ENCODE data around the gene CHST8.

Gene CHST8

DNA sequence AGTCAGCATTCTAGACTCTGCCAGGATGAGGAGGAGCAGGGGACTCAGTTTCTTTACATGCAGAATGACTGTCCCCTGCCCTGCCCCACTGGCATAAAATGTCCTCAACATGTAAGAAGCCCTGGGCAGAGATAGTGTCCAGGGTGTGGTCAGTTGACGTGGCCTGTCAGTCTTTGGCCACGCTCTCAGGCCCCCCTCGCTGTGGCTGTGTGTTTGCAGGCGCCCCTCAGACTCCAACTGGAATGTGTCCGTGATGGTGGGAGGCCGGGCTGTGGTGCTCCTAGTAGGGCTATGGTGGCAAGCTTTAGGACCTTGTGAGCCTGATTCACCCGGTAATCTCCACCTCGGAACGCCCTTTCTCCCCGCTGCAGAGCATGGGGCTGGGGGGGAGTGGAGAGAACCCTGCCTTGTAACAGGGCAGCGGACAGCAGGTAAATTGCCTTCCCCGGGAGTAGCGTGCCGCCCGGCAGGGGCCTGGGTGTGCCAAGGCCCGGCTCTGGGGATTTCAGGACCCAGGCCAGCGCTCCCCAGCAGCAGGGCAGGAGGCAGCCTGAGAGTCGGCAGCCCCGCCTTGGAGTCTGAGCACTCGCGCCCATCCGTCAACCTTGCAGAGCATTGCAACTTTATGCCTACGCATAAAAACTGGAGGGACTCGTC, 62.3 kb downstream of the CHST8 start:
- no peak for DNase-seq (ENCODE audit: low spot score)
- TF ChIP-seq, protein P1, sequence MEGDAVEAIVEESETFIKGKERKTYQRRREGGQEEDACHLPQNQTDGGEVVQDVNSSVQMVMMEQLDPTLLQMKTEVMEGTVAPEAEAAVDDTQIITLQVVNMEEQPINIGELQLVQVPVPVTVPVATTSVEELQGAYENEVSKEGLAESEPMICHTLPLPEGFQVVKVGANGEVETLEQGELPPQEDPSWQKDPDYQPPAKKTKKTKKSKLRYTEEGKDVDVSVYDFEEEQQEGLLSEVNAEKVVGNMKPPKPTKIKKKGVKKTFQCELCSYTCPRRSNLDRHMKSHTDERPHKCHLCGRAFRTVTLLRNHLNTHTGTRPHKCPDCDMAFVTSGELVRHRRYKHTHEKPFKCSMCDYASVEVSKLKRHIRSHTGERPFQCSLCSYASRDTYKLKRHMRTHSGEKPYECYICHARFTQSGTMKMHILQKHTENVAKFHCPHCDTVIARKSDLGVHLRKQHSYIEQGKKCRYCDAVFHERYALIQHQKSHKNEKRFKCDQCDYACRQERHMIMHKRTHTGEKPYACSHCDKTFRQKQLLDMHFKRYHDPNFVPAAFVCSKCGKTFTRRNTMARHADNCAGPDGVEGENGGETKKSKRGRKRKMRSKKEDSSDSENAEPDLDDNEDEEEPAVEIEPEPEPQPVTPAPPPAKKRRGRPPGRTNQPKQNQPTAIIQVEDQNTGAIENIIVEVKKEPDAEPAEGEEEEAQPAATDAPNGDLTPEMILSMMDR (IDR thresholded peaks at IDR 0.05; ENCODE audit: borderline replicate concordance, control extremely low read depth, extremely low read depth, insufficient read depth, missing control alignments) = no peak
- in situ Hi-C loops (cut with MboI; ENCODE audit: low sequenced_read_pairs, unreplicated experiment) = no loop called here

DNA sequence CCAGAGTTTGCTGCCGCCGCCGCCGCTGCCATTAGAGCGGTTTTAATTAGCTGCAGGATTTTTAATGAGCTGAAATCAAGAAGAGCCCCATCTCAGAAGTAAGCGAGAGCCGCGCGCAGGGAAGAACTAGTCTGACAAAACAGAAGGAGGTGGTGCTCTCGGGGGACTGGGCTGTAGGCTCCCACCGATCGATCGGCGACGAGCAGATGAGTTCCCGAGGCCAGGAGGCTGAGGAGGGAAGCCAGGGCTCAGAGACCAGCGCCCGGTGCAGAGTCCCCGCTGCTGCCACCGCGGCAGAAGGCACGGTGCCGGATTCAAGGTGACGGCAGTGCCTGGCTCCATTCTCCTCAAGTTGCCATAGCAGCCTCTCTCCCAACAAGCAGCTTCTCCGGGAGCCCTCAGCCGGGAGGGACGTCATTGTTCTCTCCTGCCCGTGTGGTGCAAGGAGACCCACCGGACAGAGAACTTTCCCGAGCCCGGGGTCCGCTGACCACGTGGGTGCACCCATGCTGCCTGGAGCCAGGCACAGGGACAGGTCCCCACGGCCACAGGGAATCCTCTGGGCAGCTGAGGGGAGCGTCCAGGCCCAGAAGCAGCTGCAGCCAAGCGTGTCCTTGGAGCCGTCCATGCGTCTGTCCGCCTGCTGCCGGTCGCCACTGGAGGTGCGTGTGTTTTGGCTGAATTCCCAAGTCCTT, 62.9 kb downstream of the CHST8 start:
- TF ChIP-seq, protein P1 (IDR thresholded peaks at IDR 0.05; ENCODE audit: borderline replicate concordance, control extremely low read depth, extremely low read depth, insufficient read depth, missing control alignments) = no peak
- DNase-seq (ENCODE audit: low spot score) = no peak
- in situ Hi-C loops (cut with MboI; ENCODE audit: low sequenced_read_pairs, unreplicated experiment) = no loop called here

DNA sequence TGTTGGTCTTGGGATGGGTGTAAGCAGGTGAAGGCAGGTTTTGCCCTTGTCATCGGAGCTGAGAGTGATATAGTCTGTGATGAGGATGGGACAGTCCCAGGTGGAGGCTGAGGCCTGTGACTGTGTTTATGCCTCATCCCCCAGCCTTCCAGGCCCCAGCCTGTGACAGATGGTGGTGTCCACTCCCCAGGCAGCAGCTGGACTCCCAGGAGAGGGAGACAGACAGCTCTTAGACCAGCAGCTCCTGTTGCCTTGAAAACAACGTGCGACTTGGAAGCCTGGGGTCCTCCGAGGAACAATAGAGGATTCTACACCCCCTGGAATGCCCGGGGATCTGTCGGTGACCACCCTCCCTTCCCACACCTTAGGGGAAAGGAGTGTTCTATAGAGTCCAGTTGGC, 63.8 kb downstream of the CHST8 start:
- TF ChIP-seq, protein P1 (IDR thresholded peaks at IDR 0.05; ENCODE audit: borderline replicate concordance, control extremely low read depth, extremely low read depth, insufficient read depth, missing control alignments) = no peak
- in situ Hi-C loops (cut with MboI; ENCODE audit: low sequenced_read_pairs, unreplicated experiment) = no loop called here
- DNase-seq (ENCODE audit: low spot score) = no peak

DNA sequence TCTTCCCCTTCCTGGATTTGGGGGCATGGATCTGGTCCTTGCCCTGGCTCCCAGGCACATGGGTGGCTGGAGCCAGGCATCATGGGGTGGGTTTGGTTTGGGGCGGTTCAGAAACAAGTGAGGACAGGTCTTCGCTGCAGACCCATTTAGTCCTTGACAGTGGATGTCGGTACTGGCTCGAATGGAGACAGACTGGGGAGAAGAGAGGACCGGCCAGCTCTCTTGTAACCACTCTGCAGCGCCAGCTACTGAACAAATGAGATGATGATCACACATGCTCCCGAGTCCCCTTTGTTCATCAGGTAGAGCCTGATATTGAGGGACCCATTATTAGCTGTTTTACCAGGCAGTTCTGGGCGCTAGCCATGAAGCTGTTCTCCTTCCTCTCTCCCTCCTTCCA, 64.5 kb downstream of the CHST8 start:
- in situ Hi-C loops (cut with MboI; ENCODE audit: low sequenced_read_pairs, unreplicated experiment) = no loop called here
- no peak for DNase-seq (ENCODE audit: low spot score)
- TF ChIP-seq, protein P1 (IDR thresholded peaks at IDR 0.05; ENCODE audit: borderline replicate concordance, control extremely low read depth, extremely low read depth, insufficient read depth, missing control alignments) = no peak

DNA sequence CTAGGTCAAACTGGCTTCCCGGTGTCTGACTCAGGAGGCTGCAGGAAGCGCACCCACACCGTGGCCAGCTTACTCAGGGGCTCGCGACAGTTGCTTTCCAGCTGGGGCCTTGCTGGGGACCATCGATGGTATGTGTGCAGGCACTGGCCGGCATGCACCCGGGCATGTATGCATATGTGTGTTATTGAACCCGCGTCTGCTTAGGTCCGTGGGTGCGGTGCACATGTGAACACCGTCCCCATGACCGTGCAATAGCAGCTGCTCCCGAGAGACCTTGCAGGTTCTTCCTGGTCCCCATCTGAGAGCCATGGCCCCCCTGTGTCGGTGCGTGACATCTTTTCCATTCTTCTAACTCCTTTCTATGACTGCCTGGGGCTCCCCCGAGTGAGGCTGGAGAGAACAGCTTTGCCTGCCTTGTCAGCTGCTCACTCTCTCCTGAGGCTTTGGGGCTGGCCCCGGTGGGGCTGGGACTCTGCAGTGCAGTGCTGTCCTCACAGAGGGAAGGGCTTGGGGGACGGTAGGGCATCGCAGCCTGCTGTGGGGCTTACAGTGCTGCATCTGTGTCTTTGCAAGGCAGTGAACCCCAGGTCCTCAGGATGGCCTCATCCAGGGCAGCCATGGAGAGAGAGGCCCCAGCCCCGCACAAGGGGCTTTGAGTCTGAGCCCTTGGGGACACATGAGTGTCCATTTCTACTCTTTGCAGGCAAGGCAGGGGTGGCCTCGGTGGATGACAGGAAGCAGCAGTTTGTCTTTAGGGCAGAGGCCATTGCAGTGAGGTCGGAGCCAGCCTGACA, 65.1 kb downstream of the CHST8 start:
- no peak for DNase-seq (ENCODE audit: low spot score)
- TF ChIP-seq, protein P1 (IDR thresholded peaks at IDR 0.05; ENCODE audit: borderline replicate concordance, control extremely low read depth, extremely low read depth, insufficient read depth, missing control alignments) = no peak
- in situ Hi-C loops (cut with MboI; ENCODE audit: low sequenced_read_pairs, unreplicated experiment) = no loop called here

DNA sequence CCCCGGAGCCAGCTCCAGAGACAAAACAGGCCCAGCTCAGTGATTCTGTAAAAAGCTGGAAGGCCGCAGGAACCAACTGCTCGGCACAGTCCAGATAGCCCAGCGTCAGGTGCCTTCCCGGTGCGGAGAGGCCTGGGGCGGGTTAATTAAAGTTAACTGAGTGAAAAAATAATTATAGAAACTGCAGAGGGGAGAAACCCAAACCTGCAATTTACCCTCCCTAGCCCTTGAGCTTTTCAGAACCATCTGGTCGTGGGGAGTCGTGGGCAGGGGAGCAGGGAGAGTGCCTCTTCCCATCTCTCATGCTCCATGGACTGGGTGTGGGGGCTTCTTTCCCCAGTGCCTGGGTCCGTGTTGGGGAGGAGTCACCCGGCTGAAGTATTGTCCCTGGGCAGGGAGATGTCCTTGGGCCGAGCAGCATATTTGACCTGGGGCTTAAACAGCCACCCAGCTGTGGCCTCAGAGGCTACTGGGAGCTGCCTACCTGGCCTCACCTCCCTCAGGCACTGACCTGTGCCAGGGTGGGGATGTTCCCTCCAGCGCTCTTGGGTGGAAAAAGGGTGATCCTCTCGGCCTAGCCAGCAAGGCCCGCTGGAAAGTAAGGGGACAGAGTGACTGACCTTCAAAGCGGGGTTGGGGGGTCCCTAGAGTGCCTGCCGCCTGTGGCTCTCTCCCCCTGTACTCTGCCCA, 65.9 kb downstream of the CHST8 start:
- TF ChIP-seq, protein P1 (IDR thresholded peaks at IDR 0.05; ENCODE audit: borderline replicate concordance, control extremely low read depth, extremely low read depth, insufficient read depth, missing control alignments) = no peak
- no peak for DNase-seq (ENCODE audit: low spot score)
- in situ Hi-C loops (cut with MboI; ENCODE audit: low sequenced_read_pairs, unreplicated experiment) = no loop called here

All from GM13976 (cell line).